ENCODE results near the gene YDJC.
A peak's percentile ranks its signal among the peaks of the same experiment; 100 is the strongest.
"Not testable (repeated sequence)": the region's sequence is repeated elsewhere in the genome, so short reads cannot be mapped to it uniquely, and the experiment has no call there.

The YDJC gene, protein sequence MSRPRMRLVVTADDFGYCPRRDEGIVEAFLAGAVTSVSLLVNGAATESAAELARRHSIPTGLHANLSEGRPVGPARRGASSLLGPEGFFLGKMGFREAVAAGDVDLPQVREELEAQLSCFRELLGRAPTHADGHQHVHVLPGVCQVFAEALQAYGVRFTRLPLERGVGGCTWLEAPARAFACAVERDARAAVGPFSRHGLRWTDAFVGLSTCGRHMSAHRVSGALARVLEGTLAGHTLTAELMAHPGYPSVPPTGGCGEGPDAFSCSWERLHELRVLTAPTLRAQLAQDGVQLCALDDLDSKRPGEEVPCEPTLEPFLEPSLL

DNA sequence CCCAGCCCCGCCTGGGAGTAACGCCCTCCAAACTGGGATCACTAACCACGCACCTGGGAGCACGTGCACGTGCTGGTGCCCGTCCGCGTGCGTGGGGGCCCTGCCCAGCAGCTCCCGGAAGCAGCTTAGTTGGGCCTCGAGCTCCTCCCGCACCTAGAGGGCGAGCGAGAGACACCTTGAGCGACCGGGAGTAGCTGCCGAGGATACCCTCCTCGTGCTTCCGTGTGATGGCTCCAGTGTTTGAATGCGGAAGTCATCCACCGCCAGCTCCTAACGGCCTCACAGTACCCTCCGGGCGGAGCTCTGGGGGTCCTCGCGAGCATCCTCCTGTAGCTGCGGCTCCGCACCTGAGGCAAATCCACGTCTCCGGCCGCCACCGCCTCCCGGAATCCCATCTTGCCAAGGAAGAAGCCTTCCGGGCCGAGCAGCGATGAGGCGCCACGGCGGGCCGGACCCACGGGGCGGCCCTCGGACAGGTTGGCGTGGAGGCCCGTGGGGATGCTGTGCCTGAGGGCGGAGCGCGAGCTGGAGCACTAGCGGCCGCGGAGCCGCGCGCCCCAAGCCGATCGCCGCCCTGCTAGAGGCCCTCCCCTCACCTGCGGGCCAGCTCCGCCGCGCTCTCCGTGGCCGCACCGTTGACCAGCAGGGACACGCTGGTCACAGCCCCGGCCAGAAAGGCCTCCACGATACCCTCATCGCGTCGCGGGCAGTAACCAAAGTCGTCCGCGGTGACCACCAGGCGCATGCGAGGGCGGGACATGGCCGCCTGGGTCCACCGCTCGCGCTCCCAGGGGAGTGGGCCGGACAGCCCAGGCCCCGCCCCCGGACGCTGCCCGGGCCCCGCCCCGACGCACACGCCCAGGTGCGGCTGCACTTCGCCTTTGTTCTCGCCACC is at the start of gene YDJC:
Gene YDJC (minus strand): TSS at position 768 of the 895 bp plus-strand sequence. CDS start 8 bp downstream, at position 760.
- peak; percentile 86 to 97 for DNase-seq

DNA sequence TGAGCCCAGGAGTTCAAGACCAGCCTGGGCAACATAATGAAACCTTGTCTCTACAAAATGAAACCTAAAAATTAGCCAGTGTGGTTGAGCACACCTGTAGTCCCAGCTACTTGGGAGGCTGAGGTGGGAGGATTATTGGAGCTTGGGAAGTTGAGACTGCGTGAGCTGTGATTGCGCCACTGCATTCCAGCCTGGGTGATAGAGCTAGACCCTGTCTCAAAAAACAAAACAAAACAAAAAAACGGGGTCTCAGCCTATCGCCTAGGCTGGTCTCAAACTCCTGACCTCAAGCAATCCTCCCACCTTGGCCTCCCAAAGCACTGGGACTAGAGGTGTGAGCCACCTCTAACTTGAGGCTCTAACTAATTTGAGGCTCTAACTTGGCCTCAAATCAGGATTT is 49.6 kb upstream of the YDJC start:
- no peak for DNase-seq

DNA sequence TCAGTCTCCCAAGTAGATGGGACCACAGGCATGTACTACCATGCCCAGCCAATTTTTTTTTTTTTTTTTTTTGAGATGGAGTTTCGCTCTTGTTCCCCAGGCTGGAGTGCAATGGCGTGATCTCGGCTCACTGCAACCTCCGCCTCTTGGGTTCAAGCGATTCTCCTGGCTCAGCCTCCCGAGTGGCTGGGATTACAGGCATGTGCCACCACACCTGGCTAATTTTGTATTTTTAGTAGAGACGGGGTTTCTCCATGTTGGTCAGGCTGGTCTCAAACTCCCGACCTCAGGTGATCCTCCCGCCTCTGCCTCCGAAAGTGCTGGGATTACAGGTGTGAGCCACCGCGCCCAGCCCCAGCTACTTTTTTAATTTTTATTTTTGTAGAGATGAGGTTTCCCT is 49.0 kb upstream of the YDJC start:
- not testable (repeated sequence) for DNase-seq

DNA sequence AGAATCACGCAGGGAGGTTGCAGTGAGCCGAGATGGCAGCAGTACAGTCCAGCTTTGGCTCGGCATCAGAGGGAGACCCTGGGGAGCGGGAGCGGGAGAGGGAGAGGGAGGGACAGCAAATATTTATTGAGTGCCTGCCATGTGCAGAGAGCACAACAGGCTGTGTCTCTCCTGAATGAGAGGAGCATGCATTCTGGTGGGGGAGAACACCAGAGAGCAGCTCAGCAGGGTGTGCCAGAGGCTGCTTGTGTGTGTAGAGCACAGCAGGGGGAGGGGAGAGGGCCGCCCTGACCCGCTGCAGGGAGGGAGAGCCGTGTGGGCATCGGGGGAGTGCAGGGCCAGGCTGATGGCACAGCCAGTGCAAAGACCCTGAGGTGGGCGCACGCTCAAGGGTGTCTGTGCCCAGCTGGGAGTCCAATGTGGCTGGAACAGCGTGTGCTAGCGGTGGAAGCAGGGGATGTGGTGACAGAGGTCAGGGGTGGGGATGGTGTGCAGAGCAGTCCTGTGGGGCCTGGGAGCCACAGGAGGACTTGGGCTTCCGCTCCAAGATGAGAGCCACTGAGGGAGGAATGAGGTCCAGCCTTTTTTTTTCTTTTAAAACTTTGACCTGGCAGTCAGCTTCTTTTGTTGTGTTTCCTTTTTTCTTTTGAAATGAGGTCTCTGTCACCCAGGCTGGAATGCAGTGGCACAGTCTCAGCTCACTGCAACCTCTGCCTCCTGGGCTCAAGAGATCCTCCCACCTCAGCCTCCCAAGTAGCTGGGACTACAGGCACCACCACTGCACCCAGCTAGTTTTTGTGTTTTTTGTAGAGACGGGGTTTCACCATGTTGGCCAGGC is 48.0 kb upstream of the YDJC start:
- DNase-seq, result no peak

DNA sequence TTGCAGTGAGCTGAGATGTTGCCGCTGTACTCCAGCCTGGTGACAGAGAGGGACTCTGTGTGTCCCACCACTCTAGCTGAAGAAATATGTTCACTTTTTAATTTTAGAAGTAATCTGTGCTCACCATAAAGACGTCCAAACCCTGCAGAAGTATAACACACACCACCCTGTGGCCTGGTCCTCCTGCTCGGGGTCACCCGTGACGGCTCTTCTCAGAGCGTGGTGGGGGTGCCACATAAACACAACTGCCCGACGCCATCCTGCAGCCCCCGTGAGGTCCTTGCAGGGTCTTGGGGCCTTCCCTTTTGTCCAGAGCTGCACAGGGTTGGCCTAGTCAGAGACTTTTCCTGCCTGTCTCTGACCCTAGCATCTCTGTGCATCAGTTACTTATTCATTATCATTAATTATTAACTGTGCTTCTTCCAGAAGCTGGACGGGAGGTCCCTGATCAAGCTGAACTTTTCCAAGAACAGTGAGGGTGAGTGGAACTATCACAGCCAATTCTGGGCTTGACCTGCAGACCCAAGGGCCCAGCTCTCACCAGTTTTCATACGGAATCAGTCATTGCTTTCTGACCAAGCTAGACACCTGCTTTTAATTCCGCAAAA is 44.9 kb upstream of the YDJC start:
- no peak for DNase-seq

DNA sequence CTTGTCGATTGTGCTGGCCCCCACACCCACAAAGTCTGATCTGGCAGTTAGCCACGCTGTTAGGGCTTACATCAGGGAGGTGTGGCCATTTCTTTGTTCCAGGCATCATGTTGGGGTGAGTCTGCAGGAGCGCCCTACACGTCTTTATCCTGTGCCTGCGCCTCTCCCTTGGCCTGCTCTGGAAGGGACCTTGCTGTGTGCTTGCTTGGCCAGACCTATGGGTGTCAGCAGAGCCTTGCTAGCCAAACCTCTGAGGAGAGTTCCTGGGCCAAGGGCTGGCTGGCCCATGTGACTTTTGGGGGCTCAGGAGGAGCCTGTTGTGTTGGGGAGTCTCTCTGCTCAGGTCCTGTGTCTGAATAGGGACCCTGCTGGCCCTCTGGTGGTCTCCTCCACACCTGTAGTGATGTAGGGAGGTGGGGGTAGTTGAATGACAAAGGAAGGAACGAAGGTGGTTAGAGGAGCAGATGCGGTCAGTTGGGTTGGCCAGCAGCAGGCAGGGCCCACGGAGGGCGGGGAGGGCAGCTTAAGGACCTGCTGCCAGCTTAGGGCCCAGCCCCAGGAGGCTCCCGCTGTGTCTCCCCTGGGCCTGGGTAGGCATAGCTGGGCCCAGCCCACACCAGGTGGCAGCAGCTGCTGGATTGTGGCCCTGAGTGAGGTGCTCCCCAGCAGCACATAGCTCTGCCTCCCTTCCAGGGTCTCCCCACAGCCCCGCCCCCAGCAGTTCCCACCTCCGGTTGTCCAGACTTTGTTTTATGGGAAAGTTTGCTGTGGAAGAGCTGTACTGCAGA is 43.9 kb upstream of the YDJC start:
- no peak for DNase-seq

DNA sequence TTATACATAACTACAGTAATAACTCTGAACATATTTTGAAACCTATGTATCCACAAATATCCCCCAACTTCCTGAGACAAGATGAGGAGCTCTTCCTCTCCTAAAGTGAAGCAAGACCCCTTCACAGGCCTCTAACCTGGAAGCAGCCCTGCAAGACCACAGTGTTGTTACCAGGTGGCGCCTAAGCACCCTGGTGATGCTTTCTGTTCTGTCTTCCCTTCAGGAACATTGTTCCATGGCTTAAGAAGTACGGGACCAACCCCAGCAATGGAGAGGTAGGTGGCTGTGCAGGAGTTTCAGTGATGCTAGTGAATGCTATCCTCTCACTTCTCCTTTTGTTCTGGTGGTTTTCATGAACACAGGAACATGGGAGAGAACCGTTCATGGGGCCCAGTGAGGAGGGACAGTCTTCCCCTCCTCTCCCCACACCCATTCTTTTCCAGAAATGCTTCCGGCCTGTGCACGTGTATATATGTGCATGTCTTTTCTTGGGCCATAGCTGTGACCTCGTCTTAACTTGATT is 42.3 kb upstream of the YDJC start:
- DNase-seq, result no peak

DNA sequence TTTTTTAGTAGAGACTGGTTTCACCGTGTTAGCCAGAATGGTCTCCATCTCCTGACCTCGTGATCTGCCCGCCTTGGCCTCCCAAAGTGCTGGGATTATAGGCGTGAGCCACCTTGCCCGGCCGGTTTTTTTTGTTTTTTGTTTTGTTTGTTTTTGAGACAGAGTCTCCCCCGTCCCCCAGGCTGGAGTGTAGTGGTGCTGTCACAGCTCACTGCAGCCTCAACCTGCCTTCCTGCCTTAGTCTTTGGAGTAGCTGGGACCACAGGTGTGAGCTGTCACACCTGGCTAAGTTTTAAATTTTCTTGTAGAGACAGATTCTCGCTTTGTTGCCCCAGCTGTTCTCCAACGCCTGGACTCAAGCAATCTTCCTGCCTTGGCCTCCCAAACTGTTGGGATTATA is 39.2 kb upstream of the YDJC start:
- DNase-seq, result no peak

DNA sequence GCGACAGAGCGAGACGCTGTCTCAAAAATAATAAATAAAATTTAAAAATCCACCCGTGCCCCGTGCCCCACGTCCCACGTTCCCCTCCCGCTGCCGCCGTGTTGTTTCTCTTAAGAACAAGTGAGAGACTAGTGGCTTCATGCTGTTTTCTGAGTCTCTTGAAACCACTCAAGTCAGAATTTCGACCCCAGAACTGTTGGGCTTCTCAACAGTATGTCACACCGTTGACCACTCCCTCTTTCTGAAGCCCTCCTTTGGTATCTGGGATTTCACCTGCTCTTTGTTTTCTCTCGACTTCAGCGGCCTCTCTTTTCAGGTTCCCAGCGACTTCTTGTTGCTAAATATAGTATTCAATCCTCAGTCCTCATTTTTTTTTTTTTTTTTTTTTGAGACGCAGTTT is 37.0 kb upstream of the YDJC start:
- peak in 1 of 2 donors; percentile 5 for DNase-seq

DNA sequence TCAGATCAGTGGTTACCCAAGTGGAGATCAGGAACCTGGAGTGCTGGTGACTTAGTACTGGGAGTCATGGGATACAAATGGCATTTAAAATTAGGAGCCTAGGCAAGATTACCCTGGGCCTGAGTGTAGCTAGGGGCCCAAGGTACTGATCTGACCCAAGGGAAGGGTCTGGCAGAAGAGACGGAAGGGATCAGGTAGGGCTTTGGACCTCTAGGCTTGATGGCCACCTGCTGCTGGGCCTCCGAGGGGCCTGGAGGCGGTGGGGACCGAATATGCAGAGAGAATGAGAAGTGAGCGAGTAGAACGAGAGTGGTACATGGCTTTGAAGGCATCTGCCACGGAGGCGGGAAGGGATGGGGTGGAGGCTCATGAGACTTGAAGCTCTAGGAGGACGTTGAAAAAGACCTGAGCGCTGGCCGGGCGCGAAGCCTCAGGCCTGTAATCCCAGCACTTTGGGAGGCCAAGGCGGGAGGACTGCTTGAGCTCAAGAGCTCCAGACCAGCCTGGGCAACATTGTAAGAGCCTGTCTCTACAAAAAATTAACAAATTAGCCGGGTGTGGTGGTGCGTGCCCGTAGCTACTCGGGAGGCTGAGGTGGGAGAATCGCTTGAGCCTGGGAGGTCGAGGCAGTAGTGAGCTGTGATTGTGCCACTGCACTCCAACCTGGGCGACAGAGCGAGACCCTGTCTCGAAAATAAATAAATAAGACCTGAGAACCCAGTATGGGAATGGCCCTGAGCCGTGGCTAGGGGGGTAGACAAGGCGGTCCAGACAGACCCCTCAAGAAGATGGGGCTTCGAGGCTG is 35.4 kb upstream of the YDJC start:
- DNase-seq, result no peak

DNA sequence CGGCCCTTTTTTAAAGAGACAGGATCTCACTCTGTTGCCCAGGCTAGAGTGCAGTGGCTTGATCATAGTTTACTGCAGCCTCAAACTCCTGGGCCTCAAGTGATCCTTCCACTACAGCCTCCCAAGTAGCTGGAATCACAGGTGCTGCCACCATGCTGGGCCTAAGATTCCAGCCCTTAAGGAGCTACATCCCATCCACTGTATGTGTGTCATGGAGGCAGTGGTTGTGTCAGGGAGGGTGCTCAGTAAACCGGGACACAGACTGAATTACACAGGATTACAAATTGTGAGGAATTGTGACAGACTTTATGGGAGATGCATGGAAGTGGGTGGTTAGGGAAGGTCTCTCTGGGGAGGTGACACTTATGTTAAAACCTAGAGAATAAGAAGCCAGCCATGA is 33.9 kb upstream of the YDJC start:
- DNase-seq, result no peak

DNA sequence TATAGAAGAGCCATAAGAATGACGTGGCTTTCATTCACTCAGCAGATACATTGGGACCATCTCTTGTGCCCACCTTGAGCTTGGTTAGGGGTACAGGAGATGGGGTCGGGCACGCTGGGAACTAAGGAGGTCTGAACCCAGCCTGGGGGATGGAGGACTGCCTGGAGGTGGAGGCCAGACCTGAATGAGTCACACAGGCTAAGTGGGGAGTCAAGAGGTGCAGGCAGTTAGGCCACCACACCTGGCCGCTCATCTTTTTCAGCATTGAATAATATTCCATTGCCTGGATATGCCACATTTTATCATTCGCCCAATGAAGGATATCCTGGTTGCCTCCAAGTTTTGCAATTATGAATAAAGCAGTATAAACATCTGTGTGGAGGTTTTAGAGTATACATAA is 32.2 kb upstream of the YDJC start:
- DNase-seq, result no peak

DNA sequence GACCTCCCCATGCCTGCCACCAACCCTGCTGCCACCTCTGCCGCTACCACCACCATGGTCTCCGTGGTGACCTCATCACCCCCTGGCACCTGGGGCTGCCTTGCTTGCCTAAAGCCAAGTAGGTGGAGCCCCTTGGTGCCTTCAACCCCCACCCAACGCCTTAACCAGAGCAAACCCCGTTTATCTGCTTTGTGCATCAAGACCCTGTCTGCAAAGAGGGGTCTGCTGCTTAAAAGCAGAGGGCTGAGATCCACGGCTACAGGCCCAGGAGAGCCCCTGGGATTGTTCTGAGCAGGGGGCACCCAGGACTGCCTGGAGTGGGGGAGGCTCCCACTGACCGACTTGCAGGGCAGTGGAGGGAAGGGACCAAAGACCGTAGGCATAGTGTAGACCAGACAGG is 31.1 kb upstream of the YDJC start:
- no peak for DNase-seq

DNA sequence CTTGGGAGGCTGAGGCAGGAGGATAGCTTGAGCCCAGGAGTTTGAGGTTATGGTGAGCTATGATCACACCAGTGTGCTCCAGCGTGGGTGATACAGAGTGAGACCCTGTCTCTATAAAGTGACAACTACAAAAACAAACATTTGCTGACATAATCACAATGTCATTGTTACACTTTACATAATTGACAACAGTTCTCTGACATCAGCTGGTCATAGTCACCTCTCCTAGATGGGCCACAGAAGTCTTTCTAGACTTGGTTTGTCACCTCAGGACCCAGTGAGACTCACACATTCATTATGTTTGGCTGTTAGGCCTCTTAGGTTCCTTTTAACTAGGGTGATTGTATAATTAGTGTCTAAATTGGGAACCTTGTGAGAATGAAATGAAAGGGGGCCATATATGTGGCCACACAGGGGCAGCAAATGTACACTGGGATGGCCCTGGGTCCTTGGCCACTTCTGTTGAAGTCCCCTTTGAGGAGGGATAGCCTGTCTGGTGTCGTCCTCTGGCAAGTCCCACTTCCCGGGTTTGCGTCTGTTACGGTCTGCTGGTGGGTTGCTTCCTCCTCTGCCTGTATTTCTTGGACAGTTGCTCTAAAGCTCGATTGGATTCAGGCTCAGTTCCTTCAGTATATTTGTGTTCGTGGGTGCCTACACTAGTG is 30.2 kb upstream of the YDJC start:
- DNase-seq, result no peak

DNA sequence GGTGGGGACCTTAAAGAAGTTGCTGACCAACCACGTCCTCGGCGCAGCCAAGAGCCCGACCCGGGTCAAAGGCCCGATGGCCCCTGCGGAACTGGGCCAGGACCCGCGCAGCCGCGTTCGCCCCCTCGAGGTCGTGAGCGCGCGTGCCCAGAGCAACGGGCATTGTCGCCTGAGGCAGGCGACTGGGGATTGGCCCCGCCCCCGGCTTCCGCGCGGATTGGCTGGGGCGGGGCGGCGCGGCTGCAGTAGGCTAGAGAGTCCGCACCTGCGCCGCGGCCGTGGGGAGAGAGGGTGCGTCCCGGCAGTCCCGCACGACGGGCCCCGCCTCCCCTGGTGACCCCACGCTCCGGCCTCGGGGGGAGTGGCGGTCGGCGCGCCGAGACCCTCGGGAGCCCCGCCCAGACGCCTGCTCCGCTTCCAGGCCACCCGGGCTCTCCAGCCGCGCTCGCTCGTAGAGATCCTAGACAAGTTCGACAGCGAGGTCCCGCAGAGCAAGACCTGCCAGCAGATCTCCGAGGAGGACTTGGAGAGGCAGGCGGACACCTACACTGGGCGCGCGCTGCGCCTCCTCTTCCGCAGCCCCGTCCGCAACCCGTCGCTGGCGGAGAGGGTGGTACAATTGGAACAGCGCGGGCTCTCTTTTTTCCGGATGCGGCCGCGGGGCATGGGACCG is 27.7 kb upstream of the YDJC start:
- peak; percentile 53 to 71 for DNase-seq

DNA sequence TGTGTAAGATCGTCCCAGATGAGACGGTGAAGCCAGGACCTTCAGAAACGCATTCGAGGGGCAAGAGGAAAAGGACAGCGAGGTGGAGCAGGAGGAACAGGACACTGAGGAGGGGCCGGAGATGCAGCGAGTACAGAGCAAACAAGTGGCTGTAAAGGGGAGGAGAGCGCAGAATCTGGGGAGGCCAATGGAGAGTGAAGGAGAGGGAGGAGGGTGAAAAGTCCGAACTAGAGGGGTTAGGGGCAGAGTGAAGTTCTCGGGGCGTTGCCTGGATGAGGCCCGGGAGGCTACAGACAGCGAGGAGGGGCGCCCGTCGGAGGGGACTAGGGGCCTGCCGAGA is 27.2 kb upstream of the YDJC start:
- DNase-seq, result no peak

DNA sequence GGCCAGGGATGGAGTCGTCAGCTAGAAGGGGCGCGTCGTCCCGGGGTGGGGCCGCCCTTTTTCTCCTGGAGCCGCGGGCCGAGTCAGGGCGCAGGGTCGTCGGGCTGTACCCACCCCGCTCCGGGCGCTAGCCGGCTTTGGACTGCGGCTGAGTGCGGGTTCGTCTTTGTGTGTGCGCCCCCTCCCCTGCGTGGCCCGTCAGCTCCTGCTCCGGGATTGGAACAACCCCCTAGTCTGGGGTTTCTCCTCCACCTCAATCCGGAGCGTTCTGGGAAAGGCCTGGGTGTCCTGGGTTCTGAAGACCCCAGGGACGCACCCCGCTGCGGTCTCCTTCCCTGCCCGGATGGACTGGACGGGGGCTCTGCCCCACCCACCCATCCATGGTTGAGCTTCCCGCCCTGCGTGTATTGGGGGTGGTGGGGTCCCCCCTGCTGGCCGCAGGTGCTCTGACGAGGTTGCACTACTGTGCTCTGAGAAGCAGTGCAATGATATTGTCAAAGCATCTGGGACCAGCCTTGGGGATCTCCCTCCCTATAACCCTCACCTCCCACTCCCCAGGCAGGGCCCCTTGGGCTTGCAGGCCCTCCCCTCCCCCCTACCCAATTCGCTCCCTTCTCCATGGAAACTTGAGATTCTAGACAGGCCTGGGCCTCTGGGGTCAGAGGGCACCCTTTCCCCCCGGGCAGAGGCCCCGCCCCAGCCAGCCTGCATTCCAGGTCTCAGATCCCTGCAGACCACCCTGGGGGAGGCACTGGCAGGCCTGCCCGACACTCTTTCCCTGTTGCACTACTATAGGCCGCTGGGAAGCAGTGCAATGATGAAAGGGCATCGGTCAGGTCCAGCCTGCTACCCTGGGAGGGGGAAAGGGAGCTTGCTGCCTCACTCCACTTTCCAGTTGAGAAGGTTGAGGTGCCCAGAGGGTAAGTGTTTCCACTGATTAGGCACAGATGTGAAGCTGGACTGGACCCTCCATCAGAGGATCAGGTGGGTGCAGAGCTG is 23.0 kb upstream of the YDJC start:
- no peak for DNase-seq

DNA sequence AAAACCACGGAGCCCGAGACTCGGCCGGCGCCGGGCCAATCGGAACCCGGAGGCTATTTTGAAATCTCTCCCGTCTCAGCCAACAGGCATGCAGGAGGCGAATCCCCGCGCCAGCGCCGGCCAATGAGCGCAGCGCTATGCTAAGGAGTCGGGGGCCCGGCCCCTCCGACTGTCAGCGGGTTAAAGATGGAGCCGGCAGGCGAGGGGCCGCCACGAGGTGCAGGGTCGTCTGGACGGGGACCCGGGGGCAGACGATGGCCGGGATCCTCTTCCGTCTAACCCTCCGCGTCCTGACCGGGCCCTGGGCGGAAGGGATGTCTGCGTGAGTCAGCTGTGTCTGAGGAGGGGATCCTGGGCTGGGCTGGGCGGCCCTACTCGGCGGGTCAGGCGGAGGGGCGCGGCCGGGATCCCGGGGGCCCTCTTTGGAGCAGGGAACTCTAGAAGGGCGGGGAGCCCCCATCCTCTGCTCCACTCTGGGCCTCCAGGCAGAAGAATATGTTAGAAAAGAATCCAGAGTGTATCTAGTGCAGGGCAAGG is 22.3 kb upstream of the YDJC start:
- peak; percentile 78 to 88 for DNase-seq
